HL-60 (cell line): ENCODE measurements around the gene KLHDC10.

Experiments
- DNase-seq, 2 experiments: peaks; one replicate each; pipeline ENCODE4 v3.0.0-alpha.2; 2010 to 2020; ENCODE audit warnings: low read depth in 1 of 2, low spot score in 1 of 2
- H3K27ac ChIP-seq: fragments of 250-450 bp; sonication (Bioruptor Pico); replicated peaks from 2 replicates; pipeline ENCODE4 v1.5.1; 2020; ENCODE audit warnings: mild to moderate bottlenecking, moderate library complexity
- H3K27me3 ChIP-seq: fragments of 250-450 bp; sonication (Bioruptor Pico); 2 replicates; pipeline ENCODE4 v1.5.1; 2021; ENCODE audit warnings: mild to moderate bottlenecking, moderate library complexity; ENCODE audit not compliant: insufficient read depth, poor library complexity, severe bottlenecking
- H3K4me3 ChIP-seq: replicated peaks from 2 replicates; pipeline ENCODE4 v1.5.1; 2011; ENCODE audit warnings: mild to moderate bottlenecking, control low read depth, low read length; ENCODE audit not compliant: insufficient read depth
- GABPA ChIP-seq: IDR thresholded peaks from 2 replicates; pipeline ENCODE4 v1.6.1; 2012; ENCODE audit warnings: low read depth
- POLR2AphosphoS5 ChIP-seq: IDR thresholded peaks from 2 replicates; pipeline ENCODE4 v1.6.1; 2012; ENCODE audit warnings: low read depth
- REST ChIP-seq: IDR thresholded peaks from 2 replicates; pipeline ENCODE4 v1.6.1; 2012; ENCODE audit warnings: low read depth; ENCODE audit not compliant: insufficient replicate concordance
- SPI1 ChIP-seq: IDR thresholded peaks from 2 replicates; pipeline ENCODE4 v1.6.1; 2012; ENCODE audit warnings: low read depth, mild to moderate bottlenecking, borderline replicate concordance
- TF ChIP-seq, protein P1 (sequence below): IDR thresholded peaks from one replicate; pipeline ENCODE4 v1.5.1; 2011; ENCODE audit warnings: low read length, control low read depth, inconsistent platforms; ENCODE audit not compliant: insufficient read depth

KLHDC10 gene

DNA sequence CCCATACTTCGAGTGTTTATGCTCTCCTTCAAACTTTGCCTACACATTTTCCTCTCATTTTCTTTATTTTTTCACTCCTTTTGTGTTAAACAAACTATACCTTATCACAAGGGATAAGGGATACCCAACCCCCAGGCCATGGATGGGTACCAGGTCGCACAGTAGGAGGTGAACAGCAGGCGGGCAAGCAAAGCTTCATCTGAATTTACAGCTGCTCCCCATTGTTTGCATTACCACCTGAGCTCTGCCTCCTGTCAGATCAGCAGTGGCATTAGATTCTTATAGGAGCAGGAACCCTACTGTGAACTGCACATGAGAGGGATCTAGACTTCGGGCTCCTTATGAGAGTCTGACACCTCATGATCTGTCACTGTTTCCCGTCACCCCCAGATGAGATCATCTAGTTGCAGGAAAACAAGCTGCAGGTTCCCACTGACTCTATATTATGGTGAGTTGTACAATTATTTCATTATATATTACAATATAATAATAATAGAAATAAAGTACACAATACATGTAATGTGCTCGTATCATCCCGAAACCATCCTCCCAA is 47.6 kb upstream of the KLHDC10 start:
- Histone ChIP-seq H3K4me3 (no peak overlapping the region), H3K27me3 (no peaks in the 10 kb centered on the region), H3K27ac (no peak overlapping the region)
- DNase-seq, result no peak
- no peak for TF ChIP-seq GABPA
- TF ChIP-seq REST, result no peak
- TF ChIP-seq, protein P1, sequence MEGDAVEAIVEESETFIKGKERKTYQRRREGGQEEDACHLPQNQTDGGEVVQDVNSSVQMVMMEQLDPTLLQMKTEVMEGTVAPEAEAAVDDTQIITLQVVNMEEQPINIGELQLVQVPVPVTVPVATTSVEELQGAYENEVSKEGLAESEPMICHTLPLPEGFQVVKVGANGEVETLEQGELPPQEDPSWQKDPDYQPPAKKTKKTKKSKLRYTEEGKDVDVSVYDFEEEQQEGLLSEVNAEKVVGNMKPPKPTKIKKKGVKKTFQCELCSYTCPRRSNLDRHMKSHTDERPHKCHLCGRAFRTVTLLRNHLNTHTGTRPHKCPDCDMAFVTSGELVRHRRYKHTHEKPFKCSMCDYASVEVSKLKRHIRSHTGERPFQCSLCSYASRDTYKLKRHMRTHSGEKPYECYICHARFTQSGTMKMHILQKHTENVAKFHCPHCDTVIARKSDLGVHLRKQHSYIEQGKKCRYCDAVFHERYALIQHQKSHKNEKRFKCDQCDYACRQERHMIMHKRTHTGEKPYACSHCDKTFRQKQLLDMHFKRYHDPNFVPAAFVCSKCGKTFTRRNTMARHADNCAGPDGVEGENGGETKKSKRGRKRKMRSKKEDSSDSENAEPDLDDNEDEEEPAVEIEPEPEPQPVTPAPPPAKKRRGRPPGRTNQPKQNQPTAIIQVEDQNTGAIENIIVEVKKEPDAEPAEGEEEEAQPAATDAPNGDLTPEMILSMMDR, result no peak
- TF ChIP-seq SPI1, result no peak
- TF ChIP-seq POLR2AphosphoS5, result no peak

DNA sequence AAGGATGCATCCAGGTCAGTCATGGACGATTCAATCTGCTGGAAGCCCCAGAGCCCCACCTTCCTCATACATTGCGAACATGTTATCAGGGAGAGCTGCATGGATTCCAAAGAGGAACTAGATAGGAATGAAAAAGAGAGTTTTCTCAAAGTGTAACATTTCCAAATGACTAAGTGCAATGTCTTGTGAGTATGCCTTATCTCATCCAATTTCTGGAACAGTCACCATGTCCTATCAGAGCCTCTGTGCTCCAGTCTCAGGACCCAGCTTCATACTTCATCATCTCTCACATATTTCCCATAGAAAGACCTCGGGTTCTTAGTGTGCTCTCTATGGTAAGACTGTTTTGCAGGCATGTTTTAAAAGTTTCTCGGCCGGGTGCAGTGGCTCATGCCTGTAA is 45.9 kb upstream of the KLHDC10 start:
- Histone ChIP-seq H3K27ac (no peak overlapping the region), H3K4me3 (no peak overlapping the region), H3K27me3 (no peaks in the 10 kb centered on the region)
- no peak for DNase-seq
- TF ChIP-seq REST, result no peak
- no peak for TF ChIP-seq POLR2AphosphoS5
- no peak for TF ChIP-seq GABPA
- no peak for TF ChIP-seq SPI1
- TF ChIP-seq, protein P1, result no peak

- no peak for DNase-seq
- TF ChIP-seq REST (no peak), GABPA (no peak), POLR2AphosphoS5 (no peak), SPI1 (no peak)
- TF ChIP-seq, protein P1, result no peak
- Histone ChIP-seq H3K27me3 (no peaks in the 10 kb centered on the region), H3K4me3 (no peak overlapping the region), H3K27ac (no peak overlapping the region)
Measured at GRCh38 chr7:130032698-130033097, 37.6 kb upstream of the KLHDC10 start.
